ENCODE measurements around the gene TMEM132E.

Gene TMEM132E

DNA sequence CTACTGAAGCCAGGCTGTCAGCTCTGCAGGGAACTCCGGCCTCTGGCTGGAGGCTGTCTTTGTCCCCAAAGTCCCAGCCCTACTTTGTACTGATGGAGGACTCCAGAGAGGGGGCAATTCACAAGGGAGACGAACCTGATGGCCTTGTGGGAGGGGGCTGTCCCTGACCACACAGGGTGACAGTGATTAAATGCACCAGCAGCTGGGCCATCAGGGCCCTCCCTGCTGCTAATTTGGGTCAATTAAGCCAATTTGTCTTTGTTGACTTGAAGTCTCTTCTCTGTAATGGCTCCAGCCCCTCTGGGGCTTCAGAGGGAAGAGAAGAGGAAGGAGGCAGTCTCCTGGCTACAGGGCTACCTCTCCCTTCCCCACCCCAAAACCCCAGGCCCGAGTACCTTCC, 22.0 kb downstream of the TMEM132E start:
- no peak for FAIRE-seq
- no peak for DNase-seq (ENCODE audit: low spot score)

- FAIRE-seq (no peak), DNase-seq (ENCODE audit: low spot score) (no peak)
These were observed 24.6 kb downstream of the TMEM132E start for GRCh38 chr17:34603974-34604373.

DNA sequence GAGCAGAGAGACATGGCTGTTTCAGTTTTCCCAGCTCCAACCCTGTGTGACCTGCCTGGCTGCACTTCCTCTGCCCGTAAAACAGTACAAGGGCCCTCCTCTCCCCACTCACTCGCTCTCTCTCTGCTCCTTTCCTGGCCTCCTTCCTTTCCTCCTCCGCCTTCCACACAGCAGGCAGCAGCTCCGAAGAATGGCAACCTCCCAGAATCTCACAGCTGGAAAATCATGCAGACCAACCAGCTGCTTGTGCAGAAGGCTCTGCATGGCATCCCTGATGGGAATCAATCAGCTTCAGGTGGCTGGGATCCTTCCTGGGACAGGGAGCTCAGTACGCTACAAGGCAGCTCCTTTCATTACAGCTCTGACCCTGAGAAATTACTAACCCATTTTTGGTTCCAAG, 27.4 kb downstream of the TMEM132E start:
- no peak for DNase-seq (ENCODE audit: low spot score)
- no peak for FAIRE-seq

- FAIRE-seq (no peak), DNase-seq (ENCODE audit: low spot score) (no peak)
These were observed 28.5 kb downstream of the TMEM132E start for GRCh38 chr17:34607917-34608316.

GRCh38 chr17:34609210-34609609, 29.8 kb downstream of the TMEM132E start:
- DNase-seq (ENCODE audit: low spot score) (no peak), FAIRE-seq (no peak)

- FAIRE-seq (no peak), DNase-seq (ENCODE audit: low spot score) (no peak)
These were observed 30.7 kb downstream of the TMEM132E start for GRCh38 chr17:34610039-34610438.

DNA sequence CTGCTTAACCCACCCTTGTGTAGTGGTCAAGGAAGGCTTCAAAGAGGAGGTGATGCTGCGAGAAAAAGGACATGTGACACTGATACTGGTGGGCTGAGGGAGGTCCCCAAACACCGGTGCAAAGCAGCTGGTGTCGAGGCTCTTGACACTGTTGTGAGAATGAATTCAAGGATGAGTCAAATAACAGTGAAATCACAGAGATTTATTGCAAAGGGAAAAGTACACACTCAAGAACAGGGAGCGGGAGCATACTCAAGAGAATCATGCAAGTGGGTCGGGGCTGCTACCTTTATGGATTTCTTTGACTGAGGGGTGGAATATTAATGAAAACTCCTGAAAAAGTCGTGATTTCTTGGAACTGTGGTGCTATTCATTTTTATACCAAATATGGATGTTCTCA, 31.1 kb downstream of the TMEM132E start:
- FAIRE-seq: no peak
- DNase-seq (ENCODE audit: low spot score): no peak

DNA sequence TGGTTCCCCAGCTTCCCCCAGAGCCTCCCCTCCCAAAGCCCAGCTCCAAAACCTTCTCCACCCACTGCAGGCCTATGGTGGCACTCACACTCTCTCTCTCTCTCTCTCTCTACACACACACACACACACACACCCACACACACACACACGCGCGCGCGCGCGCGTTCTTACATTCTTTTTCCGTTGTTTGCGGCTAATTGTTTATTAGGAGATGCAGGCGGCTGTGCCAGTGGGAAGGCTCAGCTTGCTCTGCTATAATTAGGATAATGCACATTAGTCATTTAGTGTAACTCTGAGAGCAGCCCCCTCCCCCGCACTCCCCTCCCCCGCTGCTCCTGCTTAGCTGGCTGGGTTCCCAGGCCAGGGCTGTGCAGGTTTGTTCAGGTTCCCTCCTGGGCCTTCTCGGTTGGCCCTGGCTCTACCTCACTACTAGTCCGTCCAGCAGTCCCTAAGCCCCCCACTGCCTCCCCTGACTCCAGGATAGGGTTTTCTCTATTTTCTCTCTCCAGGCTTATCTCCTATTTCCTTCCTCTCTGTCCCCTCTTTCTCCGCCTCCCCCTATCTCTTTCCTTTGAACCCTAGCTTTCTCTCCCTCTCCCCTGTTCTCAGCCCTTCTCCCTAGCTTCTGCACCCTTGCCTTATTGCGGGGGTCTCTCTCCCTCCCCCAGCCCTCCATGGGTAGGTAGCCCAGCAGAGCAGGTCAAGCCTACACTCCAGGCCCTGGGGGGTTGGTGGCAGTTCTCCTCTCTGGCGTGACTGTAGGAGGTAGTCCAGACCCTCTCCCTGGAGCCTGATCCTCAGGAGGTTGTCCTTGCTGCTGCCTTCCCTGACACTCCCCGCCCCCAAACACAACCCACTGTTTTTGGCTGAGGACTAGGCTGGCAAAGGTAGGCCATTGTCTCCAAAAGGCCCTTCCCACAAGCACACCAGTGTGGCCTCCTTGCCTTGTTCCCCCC, 34.0 kb downstream of the TMEM132E start:
- peak; percentile 22 for DNase-seq (ENCODE audit: low spot score)
- FAIRE-seq: no peak

DNA sequence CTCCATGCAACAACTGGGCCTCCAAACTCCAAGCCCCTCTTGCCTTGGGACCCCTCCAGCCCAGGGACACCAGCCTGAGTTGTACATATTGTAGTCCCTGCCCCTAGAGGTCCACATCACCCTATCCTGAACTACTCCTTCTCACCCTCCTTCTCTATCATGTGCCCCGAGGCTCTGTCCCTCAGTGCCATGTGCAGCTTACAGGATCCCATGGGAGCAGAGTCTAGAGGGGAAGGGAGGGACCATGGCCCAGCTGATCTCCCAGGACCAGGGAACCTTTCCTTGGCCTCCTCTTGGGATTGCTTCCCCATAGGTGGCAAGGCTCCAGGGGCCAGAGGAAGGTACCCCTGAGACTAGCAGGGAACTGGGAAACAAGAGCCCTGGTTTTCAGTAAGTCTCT, 35.3 kb downstream of the TMEM132E start:
- DNase-seq (ENCODE audit: low spot score) (no peak), FAIRE-seq (no peak)

DNA sequence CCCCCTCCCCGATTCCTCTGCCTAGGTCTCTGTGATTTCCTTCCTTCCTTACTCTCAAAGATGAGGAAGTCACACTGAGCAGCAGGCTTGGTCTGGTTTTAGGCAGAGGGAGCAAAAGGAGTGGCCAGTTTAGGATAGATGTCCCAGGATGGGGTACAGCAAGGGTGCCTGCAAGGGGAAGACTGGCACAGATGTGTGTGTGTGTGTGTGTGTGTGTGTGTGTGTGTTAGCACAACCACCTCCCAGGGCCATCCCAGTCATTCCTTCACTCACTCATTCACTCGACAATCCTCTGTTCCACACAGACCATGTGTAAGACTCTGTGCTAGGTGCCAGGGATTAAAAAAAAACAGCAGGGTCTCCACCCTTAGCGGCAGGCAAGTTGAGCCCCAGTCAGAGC, 35.9 kb downstream of the TMEM132E start:
- no peak for FAIRE-seq

GRCh38 chr17:34616148-34616547, 36.8 kb downstream of the TMEM132E start:
- no peak for DNase-seq (ENCODE audit: low spot score)
- FAIRE-seq: no peak

More for the DNA sequence above, 35.9 kb downstream of the TMEM132E start:
- no peak for DNase-seq (ENCODE audit: low spot score)

- FAIRE-seq (no peak), DNase-seq (ENCODE audit: low spot score) (no peak)
These were observed 38.0 kb downstream of the TMEM132E start for GRCh38 chr17:34617398-34617797.

- DNase-seq (ENCODE audit: low spot score): no peak
- FAIRE-seq: no peak
These were observed 40.4 kb downstream of the TMEM132E start for GRCh38 chr17:34619687-34620217.

DNA sequence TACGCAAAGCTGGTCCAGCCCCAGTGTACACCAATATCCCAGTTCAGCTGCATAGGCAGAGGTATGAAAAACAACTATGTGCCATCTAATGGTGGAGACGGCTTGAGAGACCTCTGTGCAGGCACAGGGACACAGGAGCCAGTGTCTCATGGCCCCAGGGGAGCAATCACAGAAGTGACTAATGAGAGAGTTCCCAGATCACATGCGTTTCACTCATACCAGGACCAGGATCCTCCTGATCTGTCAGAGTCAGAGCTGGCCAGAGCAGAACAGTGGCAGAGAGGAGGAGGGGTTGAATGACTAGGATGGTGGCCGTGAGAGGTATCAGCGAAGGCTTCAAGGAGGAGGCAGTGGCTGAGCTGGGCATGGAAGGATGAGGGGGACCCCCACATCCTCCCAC, 41.1 kb downstream of the TMEM132E start:
- DNase-seq (ENCODE audit: low spot score): no peak

DNA sequence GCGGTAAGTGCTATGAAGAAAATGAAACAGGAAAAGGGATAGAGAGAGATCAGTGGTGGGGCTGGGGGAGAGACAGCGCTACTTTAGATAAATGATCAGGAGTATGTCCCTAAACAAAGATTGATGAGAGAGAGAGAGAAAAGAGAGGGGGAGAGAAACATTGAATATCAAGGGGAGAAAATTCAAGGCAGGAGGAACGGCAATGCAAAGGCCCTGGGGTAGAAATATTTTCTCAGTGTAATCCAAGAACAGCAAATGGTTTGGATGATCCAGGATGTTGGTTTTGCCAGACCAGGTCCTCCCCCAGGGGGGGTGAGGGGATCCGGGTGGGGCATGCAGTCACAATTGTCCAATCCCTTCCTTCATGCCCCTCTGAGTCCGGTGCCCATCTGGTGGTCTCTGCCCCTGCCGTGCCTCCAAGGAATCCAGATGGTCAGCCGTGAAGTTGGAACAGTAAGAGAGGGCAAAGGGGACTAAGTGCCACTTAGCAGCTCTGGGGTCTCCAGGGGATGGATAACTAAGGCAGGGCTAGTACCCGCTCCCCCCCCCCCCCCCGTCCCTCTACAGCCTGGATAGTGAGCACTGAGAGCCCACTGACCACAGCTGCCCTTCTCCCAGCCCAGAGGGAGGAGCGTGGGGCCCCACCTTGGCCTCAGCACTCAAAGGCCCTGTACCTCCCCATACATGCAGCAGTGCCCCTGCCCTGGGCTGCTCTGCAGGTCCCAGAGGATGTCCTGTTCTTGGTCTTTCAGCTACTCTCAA, 43.7 kb downstream of the TMEM132E start:
- FAIRE-seq (no peak), DNase-seq (ENCODE audit: low spot score) (no peak)

More for the DNA sequence above, 41.1 kb downstream of the TMEM132E start:
- FAIRE-seq: no peak

DNA sequence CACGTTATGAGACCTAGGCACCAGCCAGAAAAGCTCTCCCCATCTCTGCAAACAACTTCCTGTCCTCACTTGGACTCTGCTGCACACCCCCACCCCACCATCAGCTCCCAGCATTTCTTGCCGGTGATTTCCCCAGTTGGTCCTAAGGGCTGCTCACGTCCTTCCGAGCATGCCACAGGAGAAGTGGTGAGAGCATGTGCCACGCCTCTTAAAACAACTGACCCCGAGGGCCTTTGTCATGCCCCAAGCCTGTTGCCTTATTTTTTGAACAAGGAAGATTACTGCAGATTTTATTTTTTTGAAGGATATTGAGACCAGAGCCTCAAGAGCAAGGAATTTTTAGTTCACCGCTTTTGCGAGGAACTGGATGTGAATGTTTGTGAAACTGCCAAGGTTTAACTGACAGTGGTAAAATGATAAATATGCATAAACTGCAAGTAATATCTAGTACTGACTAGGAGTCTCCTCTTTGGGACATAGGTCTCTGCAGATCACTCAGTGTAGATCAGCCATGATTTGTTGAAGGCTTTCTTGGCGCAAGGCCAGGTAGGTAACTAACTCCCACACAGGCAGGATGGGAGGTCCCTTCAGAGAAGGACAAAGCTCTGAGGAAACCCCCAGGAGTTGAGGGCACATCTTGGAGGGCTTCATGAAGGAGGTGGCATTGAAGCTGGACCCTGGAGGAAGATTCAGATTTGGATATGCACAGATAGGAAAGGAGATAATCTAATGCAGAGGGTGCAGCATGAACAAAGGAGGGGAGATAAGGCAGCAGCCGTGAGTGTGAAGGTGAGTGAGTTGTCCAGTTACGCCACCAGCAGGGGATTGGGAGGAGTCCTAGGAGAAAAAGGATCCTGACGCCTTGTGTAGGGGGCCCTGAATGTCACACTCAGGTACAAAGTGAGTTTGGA, 44.7 kb downstream of the TMEM132E start:
- DNase-seq (ENCODE audit: low spot score): no peak

GRCh38 chr17:34624767-34625383, 45.5 kb downstream of the TMEM132E start:
- DNase-seq (ENCODE audit: low spot score) (no peak), FAIRE-seq (no peak)

More for the DNA sequence above, 44.7 kb downstream of the TMEM132E start:
- FAIRE-seq: no peak

DNA sequence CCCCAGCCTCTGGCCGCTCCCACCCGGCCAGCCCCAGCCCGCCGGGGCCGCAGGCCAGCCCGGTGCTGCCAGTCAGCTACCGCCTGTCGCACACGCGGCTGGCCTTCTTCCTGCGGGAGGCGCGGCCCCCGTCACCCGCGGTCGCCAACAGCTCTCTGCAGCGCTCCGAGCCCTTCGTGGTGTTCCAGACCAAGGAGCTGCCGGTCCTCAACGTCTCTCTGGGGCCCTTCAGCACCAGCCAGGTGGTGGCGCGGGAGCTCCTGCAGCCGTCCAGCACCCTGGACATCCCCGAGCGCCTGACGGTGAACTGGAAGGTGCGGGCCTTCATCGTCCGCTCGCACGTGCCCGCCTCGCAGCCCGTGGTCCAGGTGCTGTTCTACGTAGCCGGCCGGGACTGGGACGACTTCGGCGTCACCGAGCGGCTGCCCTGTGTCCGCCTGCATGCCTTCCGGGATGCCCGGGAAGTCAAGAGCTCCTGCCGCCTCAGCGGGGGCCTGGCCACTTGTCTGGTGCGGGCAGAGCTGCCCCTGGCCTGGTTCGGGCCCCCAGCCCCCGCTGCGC, 46.8 kb downstream of the TMEM132E start:
- DNase-seq (ENCODE audit: low spot score) (no peak), FAIRE-seq (no peak)

DNA sequence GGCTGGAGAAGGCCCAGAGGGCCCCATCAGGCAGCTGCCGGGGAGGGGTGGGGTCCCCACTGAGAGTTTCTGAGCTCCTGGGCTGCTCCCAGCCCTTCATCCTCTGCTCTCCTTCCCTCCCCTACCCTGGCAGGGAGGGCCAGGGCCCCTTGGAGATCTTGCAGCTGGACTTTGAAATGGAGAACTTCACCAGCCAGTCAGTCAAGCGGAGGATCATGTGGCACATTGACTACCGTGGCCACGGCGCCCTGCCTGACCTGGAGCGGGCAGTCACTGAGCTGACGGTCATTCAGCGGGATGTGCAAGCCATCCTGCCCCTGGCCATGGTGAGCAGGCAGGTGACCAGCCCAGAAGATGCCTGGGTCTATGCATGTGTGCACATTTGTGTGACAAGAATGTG, 49.5 kb downstream of the TMEM132E start:
- DNase-seq (ENCODE audit: low spot score): no peak
- no peak for FAIRE-seq

- DNase-seq (ENCODE audit: low spot score) (no peak), FAIRE-seq (no peak)
These were observed 54.0 kb downstream of the TMEM132E start for GRCh38 chr17:34633351-34633750.

Data from urothelium cell line (cell line).